HG03442 (cell line): ENCODE results near the gene ATRX.
"Not testable (repeated sequence)": the region's sequence is repeated elsewhere in the genome, so short reads cannot be mapped to it uniquely, and the experiment has no call there.

ENCODE experiments used
- ATAC-seq: cut with Tn5 transposase; IDR thresholded peaks from one replicate; pipeline ENCODE4 v1.9.1; 2021; ENCODE audit warnings: mild to moderate bottlenecking, moderate library complexity; ENCODE audit not compliant: unreplicated experiment

The ATRX gene

DNA sequence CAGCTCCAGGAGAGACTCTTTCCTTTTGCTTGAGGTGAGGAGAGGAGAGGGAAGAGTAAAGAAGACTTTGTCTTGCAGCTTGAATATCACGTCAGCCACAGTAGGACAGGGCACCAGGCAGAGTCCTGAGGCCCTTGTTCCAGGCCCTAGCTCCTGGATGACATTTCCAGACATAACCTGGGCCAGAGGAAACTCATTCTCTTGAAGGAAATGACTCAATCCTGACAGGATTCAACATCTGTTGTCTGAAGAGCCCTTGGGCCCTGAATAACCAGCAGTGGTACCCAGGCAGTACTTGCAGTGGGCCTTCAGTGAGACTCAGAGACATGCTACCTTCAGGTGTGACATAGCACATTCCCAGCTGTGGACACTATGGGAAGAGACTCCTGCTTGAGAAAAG, 276.0 kb downstream of the ATRX start:
- ATAC-seq: no peak

DNA sequence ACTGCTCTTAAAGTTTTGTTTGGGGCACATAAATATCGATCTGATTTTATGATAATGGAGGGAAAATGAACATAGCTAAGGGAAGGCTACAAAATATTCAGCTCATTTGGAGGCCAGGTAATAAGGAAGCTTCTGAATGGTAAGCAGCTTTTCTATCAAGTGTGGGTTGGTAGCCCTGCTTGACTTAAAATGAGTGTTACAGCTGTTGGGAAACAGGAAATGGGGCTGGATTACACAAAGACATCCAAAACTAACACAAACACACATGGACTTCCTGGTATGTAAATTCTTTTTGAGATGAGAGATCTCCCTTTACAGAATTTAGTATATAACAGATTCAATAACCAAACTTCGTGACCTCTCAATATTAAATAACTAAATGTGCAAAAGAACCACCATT, 280.8 kb downstream of the ATRX start:
- no peak for ATAC-seq

DNA sequence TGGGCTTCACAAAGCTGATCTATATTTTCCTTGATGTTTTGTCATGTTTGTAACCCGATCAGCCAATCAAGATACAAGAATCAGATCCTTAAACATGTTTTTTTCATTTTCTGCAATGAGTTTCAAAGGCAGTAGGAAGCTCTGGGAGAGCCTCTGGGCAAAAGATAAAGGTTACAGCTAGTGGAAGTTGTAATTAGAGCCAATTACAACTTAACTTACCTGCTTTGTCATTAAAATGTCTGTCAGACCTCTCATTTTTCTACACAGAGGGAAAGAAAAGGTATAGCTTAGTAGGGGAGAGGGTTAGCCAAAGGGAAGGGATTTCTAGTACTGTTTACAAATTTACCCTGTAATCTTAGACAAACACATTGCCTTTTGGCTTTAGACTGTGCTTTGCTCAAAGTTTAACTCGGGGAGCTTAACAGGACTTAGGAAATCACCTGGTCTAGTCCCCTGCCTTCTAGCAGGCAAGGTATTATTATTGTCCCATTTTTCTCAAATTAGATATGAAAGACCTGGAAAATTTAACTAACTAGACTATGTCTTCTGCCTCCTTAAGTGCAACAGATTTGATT, 283.0 kb downstream of the ATRX start:
- no peak for ATAC-seq

DNA sequence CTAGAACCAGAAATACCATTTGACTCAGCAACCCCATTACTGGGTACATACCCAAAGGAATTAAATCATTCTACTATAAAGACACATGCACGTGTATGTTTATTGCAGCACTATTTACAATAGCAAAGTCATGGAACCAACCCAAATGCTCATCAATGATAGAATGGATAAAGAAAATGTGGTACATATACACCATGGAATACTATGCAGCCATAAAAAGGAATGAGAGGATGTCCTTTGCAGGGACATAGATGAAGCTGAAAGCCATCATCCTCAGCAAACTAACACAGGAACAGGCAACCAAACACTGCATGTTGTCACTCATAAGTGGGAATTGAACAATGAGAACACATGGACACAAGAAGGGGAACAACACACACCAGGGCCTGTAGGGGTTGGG, 285.9 kb downstream of the ATRX start:
- not testable (repeated sequence) for ATAC-seq

DNA sequence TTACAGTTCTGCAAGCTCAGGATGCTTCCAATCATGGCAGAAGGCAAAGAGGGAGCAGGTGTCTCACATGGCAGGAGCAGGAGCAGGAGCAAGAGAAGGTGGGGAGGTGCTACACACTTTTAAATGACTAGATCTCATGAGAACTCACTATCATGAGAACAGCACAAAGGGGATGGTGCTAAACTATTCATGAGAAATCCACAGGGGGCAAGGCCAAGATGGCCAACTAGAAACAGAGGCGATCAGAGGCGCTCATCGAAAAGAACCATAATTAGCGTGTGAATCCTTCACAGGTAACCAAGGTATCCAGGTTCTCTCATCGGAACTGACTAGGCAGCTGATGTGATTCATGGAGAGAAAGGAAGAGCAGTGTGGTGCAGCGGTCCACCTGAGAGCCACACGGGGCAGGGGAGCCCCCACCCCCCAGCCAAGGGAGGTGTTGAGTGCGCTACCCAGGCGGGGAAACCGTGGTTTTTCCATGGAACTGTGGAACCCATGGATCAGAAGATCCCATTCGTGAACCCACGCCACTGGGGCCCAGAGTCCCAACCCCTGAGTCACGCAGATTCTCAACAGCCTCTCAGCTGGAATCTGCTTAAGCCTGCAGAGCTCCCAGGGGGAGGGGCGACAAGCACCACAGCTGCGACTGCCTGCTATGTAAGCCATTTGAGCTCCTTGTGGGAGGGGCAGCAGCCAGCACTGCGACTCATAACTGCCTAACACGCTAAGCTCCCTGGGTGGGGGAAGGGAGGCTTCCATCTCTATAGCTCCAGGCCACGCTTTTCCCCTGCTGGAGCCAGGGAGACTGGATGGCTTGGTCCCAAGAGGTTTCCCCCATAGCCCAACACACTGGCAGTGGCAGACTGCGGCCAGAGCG, 292.1 kb downstream of the ATRX start:
- ATAC-seq: no peak

DNA sequence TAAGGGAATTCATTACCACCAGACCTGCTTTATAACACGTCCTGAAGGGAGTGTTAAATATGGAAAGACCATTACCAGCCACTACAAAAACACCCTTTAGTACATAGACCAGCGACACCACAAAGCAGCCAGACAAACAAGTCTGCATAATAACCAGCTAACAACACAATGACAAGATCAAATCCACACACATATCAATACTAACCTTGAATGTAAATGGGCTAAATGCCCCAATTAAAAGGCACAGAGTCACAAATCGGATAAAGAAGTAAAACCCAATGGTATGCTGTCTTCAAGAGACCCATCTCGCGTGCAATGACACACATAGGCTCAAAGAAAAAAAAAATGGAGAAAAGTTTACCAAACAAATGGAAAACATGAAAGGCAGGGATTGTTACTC, 302.0 kb downstream of the ATRX start:
- ATAC-seq: no peak

DNA sequence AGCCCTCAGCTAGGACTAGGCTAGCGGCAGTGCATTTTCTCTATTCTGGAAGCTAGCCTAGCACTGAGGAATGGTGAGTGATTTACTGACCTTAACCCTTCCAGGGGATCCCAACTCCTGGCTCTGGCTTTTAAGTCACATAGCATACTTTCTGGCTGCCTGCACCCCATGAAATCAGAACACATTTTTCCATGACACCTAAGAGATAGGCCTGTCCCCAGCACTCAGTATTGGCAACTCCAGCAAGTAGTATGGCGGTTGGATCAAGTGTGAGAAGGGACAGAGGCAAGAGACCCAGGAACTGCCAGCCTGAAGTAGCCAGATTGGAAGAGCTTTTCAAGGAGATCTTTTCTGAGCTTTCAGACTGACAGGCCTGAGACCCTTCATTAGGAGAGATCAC, 330.6 kb downstream of the ATRX start:
- no peak for ATAC-seq
